ENCODE data around the gene MCM3AP.

MCM3AP gene

GRCh38 chr21:46215436-46216131, 69.8 kb downstream of the MCM3AP start:
- DNase-seq = no peak

GRCh38 chr21:46214478-46215340, 70.7 kb downstream of the MCM3AP start:
- DNase-seq = no peak

- DNase-seq = no peak
Measured at GRCh38 chr21:46213620-46214286, 71.7 kb downstream of the MCM3AP start.

GRCh38 chr21:46212721-46213484, 72.5 kb downstream of the MCM3AP start:
- no peak for DNase-seq

- DNase-seq = no peak
Measured at GRCh38 chr21:46211786-46212720, 73.4 kb downstream of the MCM3AP start.

GRCh38 chr21:46211376-46211775, 74.0 kb downstream of the MCM3AP start:
- no peak for DNase-seq

GRCh38 chr21:46210378-46211136, 74.9 kb downstream of the MCM3AP start:
- DNase-seq = no peak

GRCh38 chr21:46208761-46209721, 76.4 kb downstream of the MCM3AP start:
- no peak for DNase-seq

GRCh38 chr21:46207920-46208591, 77.4 kb downstream of the MCM3AP start:
- DNase-seq = no peak

- DNase-seq = no peak
Measured at GRCh38 chr21:46207006-46207919, 78.1 kb downstream of the MCM3AP start.

- no peak for DNase-seq
Measured at GRCh38 chr21:46206163-46207005, 79.0 kb downstream of the MCM3AP start.

GRCh38 chr21:46205766-46206162, 79.6 kb downstream of the MCM3AP start:
- no peak for DNase-seq

- DNase-seq = no peak
Measured at GRCh38 chr21:46205166-46205565, 80.2 kb downstream of the MCM3AP start.

- no peak for DNase-seq
Measured at GRCh38 chr21:46203203-46203600, 82.2 kb downstream of the MCM3AP start.

GRCh38 chr21:46202592-46203202, 82.7 kb downstream of the MCM3AP start:
- no peak for DNase-seq

Data from NCI-H2227 treated with DMSO at 0.1 percent for 48 hours (cell line).